ENCODE data around the gene CCDC27. TPM values are rescaled to one million over a fixed set of nuclear protein-coding genes. Genes with fewer than 3 reads are reported as not detected.

The CCDC27 gene
- total and polyA plus RNA-seq, 2 of the 13 experiments (the other 11 are each of a cell fraction or from before 2014, with no cell fraction given): not detected

DNA sequence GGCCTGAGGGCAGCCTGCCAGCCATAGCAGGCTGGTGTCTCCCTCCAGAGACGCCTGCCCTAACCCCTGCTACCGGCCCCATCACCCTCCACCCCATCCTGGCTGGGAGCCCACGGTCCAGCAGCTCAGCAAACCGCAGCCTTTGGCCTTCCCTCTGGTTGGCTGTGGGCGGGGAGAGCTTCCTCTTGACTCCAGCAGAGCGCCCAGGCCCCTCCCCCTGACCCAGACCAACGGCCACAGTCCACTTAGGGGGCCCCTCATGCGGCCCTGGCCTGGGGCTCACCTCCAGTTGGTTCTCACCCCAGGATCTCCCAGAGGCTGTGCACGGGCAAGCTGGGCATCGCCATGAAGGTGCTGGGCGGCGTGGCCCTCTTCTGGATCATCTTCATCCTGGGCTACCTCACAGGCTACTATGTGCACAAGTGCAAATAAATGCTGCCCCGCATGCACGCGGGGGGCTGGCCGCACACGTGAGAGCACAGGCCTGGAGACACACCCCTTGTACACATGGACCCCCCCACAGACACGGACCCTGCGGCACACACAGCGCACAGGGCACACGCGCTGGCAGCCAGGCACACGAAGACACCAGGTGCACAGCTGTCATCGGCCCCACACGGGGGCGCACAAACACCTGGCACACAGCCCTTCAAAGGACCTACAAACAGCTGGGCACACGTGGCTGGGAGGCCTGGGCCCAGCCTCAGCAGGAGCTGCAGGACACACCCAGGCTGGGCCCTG, 23.4 kb downstream of the CCDC27 start (continued):
- TF ChIP-seq PRMT3 (CRISPR knock-in tag; IDR thresholded peaks at IDR 0.05; ENCODE audit: borderline replicate concordance, low read depth) (0 out of 2 replicates have a peak, but pooled peaks have one; percentile 56), SUZ12 (IDR thresholded peaks at IDR 0.05; ENCODE audit: low read depth, low read length) (no peak), ZNF383 (CRISPR knock-in tag; IDR thresholded peaks at IDR 0.05; ENCODE audit: borderline replicate concordance) (no peak), ZNF329 (CRISPR knock-in tag; IDR thresholded peaks at IDR 0.05; ENCODE audit: low read depth) (peak; percentile 68; the same call in 1 of the 2 replicates), KLF9 (CRISPR knock-in tag; IDR thresholded peaks at IDR 0.05; ENCODE audit: low read depth) (no peak), DNMT3B (CRISPR knock-in tag; conservative IDR thresholded peaks at IDR 0.05) (no peak), TBL1XR1 (IDR thresholded peaks at IDR 0.05; ENCODE audit: borderline replicate concordance, low read length, partially characterized antibody) (no peak), WIZ (CRISPR knock-in tag; IDR thresholded peaks at IDR 0.05) (peak; percentile 67; the same call in 1 of the 2 replicates), RBM39 (IDR thresholded peaks at IDR 0.05; ENCODE audit: low read depth, low read length, poor library complexity, severe bottlenecking) (peak; percentile 74), ZBTB21 (CRISPR knock-in tag; IDR thresholded peaks at IDR 0.05) (no peak), ZNF460 (CRISPR knock-in tag; IDR thresholded peaks at IDR 0.05; ENCODE audit: borderline replicate concordance) (peak; percentile 83; the same call in 1 of the 2 replicates), GTF2F1 (IDR thresholded peaks at IDR 0.05; ENCODE audit: low read length) (no peak), GATA4 (IDR thresholded peaks at IDR 0.05; ENCODE audit: borderline replicate concordance, low read depth) (no peak), ZFP36 (IDR thresholded peaks at IDR 0.05; ENCODE audit: borderline replicate concordance, low read depth, low read length, partially characterized antibody) (no peak), SIN3B (IDR thresholded peaks at IDR 0.05; ENCODE audit: low read length) (no peak), CBFB (CRISPR knock-in tag; IDR thresholded peaks at IDR 0.05) (peak; percentile 72; the same call in 1 of the 2 replicates), ZNF7 (CRISPR knock-in tag; IDR thresholded peaks at IDR 0.05) (no peak), SPEN (CRISPR knock-in tag; IDR thresholded peaks at IDR 0.05; ENCODE audit: low read depth) (peak; percentile 80)
- TF ChIP-seq, protein P1, sequence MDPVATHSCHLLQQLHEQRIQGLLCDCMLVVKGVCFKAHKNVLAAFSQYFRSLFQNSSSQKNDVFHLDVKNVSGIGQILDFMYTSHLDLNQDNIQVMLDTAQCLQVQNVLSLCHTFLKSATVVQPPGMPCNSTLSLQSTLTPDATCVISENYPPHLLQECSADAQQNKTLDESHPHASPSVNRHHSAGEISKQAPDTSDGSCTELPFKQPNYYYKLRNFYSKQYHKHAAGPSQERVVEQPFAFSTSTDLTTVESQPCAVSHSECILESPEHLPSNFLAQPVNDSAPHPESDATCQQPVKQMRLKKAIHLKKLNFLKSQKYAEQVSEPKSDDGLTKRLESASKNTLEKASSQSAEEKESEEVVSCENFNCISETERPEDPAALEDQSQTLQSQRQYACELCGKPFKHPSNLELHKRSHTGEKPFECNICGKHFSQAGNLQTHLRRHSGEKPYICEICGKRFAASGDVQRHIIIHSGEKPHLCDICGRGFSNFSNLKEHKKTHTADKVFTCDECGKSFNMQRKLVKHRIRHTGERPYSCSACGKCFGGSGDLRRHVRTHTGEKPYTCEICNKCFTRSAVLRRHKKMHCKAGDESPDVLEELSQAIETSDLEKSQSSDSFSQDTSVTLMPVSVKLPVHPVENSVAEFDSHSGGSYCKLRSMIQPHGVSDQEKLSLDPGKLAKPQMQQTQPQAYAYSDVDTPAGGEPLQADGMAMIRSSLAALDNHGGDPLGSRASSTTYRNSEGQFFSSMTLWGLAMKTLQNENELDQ (CRISPR knock-in tag; IDR thresholded peaks at IDR 0.05; ENCODE audit: borderline replicate concordance): peak; percentile 59; the same call in 1 of the 2 replicates
- TF ChIP-seq, protein P2, sequence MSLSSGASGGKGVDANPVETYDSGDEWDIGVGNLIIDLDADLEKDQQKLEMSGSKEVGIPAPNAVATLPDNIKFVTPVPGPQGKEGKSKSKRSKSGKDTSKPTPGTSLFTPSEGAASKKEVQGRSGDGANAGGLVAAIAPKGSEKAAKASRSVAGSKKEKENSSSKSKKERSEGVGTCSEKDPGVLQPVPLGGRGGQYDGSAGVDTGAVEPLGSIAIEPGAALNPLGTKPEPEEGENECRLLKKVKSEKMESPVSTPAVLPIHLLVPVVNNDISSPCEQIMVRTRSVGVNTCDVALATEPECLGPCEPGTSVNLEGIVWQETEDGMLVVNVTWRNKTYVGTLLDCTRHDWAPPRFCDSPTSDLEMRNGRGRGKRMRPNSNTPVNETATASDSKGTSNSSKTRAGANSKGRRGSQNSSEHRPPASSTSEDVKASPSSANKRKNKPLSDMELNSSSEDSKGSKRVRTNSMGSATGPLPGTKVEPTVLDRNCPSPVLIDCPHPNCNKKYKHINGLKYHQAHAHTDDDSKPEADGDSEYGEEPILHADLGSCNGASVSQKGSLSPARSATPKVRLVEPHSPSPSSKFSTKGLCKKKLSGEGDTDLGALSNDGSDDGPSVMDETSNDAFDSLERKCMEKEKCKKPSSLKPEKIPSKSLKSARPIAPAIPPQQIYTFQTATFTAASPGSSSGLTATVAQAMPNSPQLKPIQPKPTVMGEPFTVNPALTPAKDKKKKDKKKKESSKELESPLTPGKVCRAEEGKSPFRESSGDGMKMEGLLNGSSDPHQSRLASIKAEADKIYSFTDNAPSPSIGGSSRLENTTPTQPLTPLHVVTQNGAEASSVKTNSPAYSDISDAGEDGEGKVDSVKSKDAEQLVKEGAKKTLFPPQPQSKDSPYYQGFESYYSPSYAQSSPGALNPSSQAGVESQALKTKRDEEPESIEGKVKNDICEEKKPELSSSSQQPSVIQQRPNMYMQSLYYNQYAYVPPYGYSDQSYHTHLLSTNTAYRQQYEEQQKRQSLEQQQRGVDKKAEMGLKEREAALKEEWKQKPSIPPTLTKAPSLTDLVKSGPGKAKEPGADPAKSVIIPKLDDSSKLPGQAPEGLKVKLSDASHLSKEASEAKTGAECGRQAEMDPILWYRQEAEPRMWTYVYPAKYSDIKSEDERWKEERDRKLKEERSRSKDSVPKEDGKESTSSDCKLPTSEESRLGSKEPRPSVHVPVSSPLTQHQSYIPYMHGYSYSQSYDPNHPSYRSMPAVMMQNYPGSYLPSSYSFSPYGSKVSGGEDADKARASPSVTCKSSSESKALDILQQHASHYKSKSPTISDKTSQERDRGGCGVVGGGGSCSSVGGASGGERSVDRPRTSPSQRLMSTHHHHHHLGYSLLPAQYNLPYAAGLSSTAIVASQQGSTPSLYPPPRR (CRISPR knock-in tag; IDR thresholded peaks at IDR 0.05; ENCODE audit: borderline replicate concordance): peak; percentile 19; the same call in 1 of the 2 replicates
